SK-MEL-5 (cell line): ENCODE data around the gene MAPK4. TPM values are rescaled to one million over a fixed set of nuclear protein-coding genes. Genes with fewer than 3 reads are reported as not detected.

ENCODE experiments used
- DNase-seq: peaks from one replicate; pipeline ENCODE4 v3.0.0-alpha.2; 2016; ENCODE audit warnings: low read depth, low spot score
- in situ Hi-C: cut with HindIII; loops from 2 replicates; pipeline ENCODE4 v1.10.0; 2016; ENCODE audit warnings: low sequenced_read_pairs, high pct_unique_total_duplicates, low pct_unique_long_range_greater_than_20kb
- total RNA-seq: library from RNA; depleted of rRNA; stranded (reverse); fragments of >200 nt; shearing (Covaris generic); gene quantifications from 2 replicates; pipeline ENCODE4 v1.2.3, GENCODE V29; 2014

Gene MAPK4
- total RNA-seq, 1 experiment from 2014 or later = 62.4 TPM

- no peak for DNase-seq
- in situ Hi-C loops = no loop called here
Observed at GRCh38 chr18:50636366-50637057, 76.6 kb downstream of the MAPK4 start.

GRCh38 chr18:50638016-50638883 is 78.4 kb downstream of the MAPK4 start:
- in situ Hi-C loops = no loop called here
- DNase-seq = no peak

GRCh38 chr18:50638884-50639420 is 79.1 kb downstream of the MAPK4 start:
- DNase-seq = no peak
- in situ Hi-C loops = no loop called here

GRCh38 chr18:50639711-50640110 is 79.8 kb downstream of the MAPK4 start:
- in situ Hi-C loops = no loop called here
- DNase-seq = no peak

- no peak for DNase-seq
- in situ Hi-C loops = no loop called here
Observed at GRCh38 chr18:50642439-50642838, 82.6 kb downstream of the MAPK4 start.

- in situ Hi-C loops = no loop called here
- DNase-seq = no peak
Observed at GRCh38 chr18:50644146-50644545, 84.3 kb downstream of the MAPK4 start.

GRCh38 chr18:50644807-50645206 is 84.9 kb downstream of the MAPK4 start:
- in situ Hi-C loops = no loop called here
- peak; percentile 80 for DNase-seq

GRCh38 chr18:50647237-50647636 is 87.3 kb downstream of the MAPK4 start:
- no peak for DNase-seq
- in situ Hi-C loops = no loop called here

- in situ Hi-C loops = no loop called here
- no peak for DNase-seq
Observed at GRCh38 chr18:50647792-50648191, 87.9 kb downstream of the MAPK4 start.

GRCh38 chr18:50649821-50650220 is 89.9 kb downstream of the MAPK4 start:
- DNase-seq = no peak

GRCh38 chr18:50651334-50651733 is 91.4 kb downstream of the MAPK4 start:
- in situ Hi-C loops = no loop called here
- DNase-seq = peak; percentile 22

More at GRCh38 chr18:50649821-50650220, 89.9 kb downstream of the MAPK4 start:
- in situ Hi-C loops = no loop called here

GRCh38 chr18:50653402-50654093 is 93.7 kb downstream of the MAPK4 start:
- in situ Hi-C loops = no loop called here

GRCh38 chr18:50654211-50654610 is 94.3 kb downstream of the MAPK4 start:
- in situ Hi-C loops = no loop called here
- no peak for DNase-seq

More at GRCh38 chr18:50653402-50654093, 93.7 kb downstream of the MAPK4 start:
- no peak for DNase-seq

GRCh38 chr18:50654658-50655550 is 95.0 kb downstream of the MAPK4 start:
- in situ Hi-C loops = no loop called here
- DNase-seq = no peak

GRCh38 chr18:50656396-50656795 is 96.5 kb downstream of the MAPK4 start:
- in situ Hi-C loops = no loop called here
- DNase-seq = no peak

- no peak for DNase-seq
- in situ Hi-C loops = no loop called here
Observed at GRCh38 chr18:50656841-50657470, 97.1 kb downstream of the MAPK4 start.

GRCh38 chr18:50658601-50659000 is 98.7 kb downstream of the MAPK4 start:
- DNase-seq = no peak
- in situ Hi-C loops = no loop called here
